ENCODE data around the gene EIF4A2. TPM values are rescaled to one million over a fixed set of nuclear protein-coding genes. Genes with fewer than 3 reads are reported as not detected.
"Not testable (repeated sequence)": the region's sequence is repeated elsewhere in the genome, so short reads cannot be mapped to it uniquely, and the experiment has no call there.

EIF4A2 gene
- total RNA-seq, 1 donor from 2014 or later, result 352 TPM

DNA sequence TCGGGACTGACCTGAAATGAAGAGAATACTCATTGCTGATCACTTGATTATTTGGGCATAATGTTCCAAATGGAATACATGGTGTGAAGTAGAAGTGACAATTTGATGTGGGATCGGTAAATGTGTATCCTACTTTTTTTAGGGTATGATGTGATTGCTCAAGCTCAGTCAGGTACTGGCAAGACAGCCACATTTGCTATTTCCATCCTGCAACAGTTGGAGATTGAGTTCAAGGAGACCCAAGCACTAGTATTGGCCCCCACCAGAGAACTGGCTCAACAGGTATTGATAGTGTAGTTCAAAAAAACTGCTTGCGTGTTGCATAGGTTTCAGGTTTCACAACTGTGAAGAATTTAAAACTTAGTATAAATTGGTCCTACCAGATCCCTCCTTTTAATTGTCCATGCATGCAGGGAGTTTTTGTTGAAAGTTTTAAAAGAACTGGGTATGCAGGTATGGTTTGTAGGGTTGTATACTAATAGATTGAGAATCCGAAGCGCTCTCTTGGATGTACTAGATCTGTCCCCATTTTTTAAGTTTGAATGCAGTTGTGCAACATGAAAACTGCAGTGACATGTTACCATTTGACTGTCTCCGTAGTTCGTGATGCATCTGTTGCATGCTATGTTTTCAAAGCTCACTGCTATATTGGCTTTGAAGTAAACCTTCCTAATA lies 1.6 kb downstream of the EIF4A2 start:
- intact Hi-C loops (cut with micrococcal nuclease), result loop anchor here (2.0 kb wide), 1 partner anchor 42 kb away; no protein-coding TSS in a partner anchor

DNA sequence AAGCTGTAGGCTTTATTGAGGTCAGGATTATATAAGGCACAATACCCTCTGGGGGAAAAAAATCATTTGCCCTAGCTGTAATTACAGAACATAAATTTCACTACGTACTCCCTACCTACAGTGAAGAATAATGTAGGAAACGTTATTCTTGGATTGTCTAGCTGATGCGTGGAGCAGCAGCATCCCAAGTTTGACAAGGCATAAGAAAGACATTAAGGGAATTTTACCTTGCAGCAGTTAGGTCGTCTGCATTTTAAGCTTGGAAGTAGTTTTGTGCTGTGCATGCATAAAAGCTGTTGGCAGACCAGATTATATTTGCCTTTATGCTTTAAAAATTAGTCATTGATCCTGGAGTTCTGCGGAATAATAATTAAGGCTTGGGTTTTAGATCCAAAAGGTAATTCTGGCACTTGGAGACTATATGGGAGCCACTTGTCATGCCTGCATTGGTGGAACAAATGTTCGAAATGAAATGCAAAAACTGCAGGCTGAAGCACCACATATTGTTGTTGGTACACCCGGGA lies 2.2 kb downstream of the EIF4A2 start:
- intact Hi-C loops (cut with micrococcal nuclease), result loop anchor here (2.0 kb wide), 1 partner anchor 41 kb away; no protein-coding TSS in a partner anchor

GRCh38 chr3:186786922-186787321 lies 3.5 kb downstream of the EIF4A2 start:
- intact Hi-C loops (cut with micrococcal nuclease), result no loop called here

DNA sequence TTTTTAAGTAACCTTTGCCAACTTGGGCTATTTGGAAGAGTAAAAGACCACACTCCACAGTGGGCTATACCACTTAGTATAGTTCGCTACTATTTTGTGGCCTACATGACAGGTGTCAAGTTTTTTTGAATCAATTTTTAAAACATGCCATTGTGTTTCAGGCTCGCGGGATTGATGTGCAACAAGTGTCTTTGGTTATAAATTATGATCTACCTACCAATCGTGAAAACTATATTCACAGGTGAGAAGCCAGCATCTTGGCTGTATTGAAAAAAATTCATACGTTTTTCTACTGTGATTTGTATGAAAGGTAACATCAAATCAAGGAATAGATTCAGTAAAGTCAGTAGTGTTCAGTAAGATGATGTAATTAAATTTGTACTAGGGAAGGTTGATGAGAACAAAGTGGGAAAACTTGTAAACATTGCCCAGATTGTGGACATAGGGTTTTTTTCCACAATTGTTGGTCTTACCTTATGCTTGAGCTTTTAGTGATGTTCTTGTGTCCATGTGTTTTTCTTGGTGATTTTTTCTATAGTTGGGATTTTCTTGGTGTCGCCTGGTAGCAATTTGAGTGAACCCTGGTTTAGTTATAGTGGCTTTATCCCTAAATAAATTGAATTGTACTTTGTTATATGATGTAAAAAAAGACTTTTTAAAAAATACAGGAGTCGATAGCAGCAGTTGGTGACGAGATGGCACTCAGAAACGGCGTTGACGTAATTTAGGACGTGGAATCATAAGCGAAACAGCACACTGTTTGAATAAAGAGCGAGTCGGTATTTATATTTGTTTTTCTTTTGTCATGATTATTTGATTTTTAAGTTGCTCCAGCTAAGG lies 4.5 kb downstream of the EIF4A2 start:
- intact Hi-C loops (cut with micrococcal nuclease), result no loop called here

GRCh38 chr3:186788482-186789370 lies 5.3 kb downstream of the EIF4A2 start:
- intact Hi-C loops (cut with micrococcal nuclease), result no loop called here

- intact Hi-C loops (cut with micrococcal nuclease), result no loop called here
Measured at GRCh38 chr3:186789554-186790260, 6.3 kb downstream of the EIF4A2 start.

DNA sequence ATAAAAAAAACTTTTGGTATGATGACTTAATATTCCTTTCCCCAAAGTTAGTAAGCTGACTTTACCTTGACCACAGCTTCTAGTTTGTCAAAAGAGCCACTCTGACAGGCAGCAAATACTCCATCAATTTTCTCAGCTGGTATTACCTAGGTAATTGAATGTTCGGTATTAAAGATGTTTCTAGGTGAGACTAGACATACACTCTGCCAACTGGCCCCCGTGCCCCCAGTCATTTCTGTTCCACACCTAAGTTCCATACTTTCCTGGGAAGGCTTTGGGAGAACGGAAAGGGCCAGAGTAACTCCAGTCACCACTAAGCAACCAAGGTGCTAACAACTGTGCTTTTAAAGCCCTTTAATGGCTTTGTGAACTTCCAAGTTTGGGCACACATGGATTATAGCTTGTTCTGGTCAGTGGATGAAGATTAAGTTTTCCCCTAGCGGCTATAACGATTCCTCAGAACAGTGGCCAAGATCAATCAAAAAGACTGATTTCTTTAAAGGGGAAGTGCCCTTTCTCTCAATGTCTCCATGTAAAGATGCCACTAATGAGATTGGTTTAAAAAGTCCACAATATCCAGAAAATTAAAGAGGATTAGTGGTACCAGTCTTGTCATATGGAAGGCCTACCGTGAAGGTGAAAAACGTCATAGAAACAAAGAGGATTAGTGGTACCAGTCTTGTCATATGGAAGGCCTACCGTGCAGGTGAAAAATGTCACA lies 7.0 kb downstream of the EIF4A2 start:
- intact Hi-C loops (cut with micrococcal nuclease), result no loop called here

DNA sequence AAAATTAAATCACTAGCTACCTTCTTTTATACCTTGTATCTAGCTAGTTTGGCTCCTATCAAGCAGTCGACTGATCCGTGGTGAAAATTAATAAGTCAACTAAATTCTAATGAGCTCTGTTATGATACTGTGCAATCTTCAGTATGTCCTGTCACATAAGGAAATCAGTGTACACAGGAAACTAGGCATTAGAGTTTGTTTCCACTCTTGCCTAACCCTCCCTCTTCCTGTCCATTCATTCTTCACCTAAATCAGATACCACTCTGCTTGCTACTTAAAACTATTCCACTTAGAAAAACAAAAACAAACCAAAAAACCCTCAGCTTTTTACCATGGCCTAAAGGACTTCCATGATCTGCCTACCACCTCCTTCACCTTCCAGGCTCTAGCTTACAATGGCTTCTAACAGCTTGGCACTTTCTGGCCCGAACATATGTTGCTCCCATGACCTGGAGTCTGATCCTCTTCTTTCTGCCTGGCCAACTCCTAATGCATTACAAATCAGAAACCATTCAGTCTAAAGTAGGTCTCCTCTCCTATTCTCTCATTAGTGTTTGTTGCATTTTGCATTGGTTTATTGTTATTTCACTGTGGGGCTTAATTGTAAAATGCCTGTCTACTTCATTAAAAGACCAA lies 15.0 kb downstream of the EIF4A2 start:
- intact Hi-C loops (cut with micrococcal nuclease), result no loop called here

GRCh38 chr3:186800285-186800684 lies 16.9 kb downstream of the EIF4A2 start:
- intact Hi-C loops (cut with micrococcal nuclease), result no loop called here

- intact Hi-C loops (cut with micrococcal nuclease), result no loop called here
Measured at GRCh38 chr3:186802701-186803100, 19.3 kb downstream of the EIF4A2 start.

DNA sequence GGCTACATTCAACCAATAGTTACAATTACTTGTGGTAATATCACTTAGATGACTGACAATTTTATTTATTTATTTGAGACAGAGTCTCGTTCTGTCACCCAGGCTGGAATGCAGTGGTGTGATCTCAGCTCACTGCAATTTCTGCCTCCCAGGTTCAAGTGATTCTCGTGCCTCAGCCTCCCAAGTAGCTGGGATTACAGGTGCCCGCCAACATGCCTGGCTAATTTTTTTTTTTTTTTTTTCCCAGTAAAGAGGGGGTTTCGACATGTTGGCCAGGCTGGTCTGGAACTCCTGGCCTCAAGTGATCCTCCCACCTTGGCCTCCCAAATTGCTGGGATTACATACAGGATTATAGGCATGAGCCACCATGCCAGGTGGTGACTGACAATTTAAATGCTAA lies 20.1 kb downstream of the EIF4A2 start:
- intact Hi-C loops (cut with micrococcal nuclease), result not testable (repeated sequence)

GRCh38 chr3:186806089-186807055 lies 23.0 kb downstream of the EIF4A2 start, which contains the start of gene RFC4:
Gene RFC4, minus strand, starts transcription at chr3:186806482. Its CDS starts 1,769 bp downstream, at chr3:186804713.
- intact Hi-C loops (cut with micrococcal nuclease), result loop anchor here (1.0 to 5.0 kb wide), 5 partner anchors 21 to 869 kb away; partner anchors contain the start of genes DNAJB11, EIF4A2 and TRA2B

DNA sequence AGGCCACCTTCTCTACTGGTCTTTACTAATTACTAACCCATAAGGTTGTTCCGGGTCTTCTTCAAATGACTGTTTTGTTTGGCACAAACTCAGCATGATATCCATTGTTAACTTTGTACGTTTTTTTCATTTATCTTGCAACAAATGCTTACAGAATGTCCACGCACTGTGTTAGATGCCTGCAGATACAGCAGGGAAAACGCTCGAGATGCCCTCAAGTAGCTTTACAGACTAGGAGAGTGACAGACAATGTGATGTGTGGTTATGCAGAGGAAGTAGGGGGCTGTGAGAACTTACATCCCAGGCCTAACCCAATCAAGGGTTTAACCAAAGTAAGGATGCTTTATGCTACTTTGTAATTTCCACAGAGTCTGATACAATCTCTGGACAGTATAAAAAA lies 23.9 kb downstream of the EIF4A2 start:
- intact Hi-C loops (cut with micrococcal nuclease), result loop anchor here (5.0 kb wide), 2 partner anchors 190 to 870 kb away; partner anchors contain the start of gene TRA2B

DNA sequence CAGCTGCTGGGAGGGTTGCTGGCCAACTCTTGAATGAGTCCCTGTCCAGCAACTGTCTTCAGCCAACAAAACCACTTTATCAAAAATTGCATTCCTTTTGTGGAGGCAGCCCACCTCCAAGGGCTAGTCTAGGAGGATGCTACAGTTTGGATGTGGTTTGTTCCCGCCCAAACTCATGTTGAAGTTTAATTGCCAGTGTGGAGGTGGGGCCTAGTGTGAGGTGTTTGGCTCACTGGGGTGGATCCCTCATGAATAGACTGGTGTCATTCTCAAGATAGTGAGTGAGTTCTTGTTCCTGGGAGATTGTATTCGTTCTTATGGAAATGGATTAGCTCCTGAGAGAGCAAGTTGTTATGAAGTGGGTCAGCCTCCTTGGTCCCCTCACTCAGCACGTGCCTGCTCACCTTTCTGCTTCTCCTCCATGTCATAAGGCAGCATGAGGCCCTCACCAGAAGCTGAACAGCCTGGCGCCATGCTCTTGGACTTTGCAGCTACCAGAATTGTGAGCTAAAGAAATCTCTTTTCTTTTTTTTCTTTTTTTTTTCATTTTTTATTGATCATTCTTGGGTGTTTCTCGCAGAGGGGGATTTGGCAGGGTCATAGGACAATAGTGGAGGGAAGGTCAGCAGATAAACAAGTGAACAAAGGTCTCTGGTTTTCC lies 27.1 kb downstream of the EIF4A2 start:
- intact Hi-C loops (cut with micrococcal nuclease), result no loop called here

- intact Hi-C loops (cut with micrococcal nuclease), result not testable (repeated sequence)
Measured at GRCh38 chr3:186811313-186811712, 27.9 kb downstream of the EIF4A2 start.

DNA sequence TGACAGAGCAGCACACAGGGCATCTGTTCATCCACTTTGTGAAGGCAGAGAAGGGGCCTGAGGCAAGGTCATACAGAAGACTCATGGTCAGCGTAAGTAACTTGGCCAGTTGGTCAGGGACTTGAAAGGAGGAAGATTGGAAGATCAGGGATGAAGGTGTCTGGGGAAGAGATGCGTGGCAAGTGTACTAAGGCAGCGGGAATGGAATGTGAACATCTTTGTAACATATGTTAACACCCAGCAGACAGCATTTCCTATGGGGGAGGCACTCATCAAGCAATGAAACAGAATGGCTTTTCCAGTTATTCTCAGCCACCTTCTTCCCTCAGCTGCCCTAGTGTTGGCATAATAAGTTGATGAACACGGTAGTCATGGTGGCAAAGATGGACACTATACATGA lies 30.7 kb downstream of the EIF4A2 start:
- intact Hi-C loops (cut with micrococcal nuclease), result no loop called here

DNA sequence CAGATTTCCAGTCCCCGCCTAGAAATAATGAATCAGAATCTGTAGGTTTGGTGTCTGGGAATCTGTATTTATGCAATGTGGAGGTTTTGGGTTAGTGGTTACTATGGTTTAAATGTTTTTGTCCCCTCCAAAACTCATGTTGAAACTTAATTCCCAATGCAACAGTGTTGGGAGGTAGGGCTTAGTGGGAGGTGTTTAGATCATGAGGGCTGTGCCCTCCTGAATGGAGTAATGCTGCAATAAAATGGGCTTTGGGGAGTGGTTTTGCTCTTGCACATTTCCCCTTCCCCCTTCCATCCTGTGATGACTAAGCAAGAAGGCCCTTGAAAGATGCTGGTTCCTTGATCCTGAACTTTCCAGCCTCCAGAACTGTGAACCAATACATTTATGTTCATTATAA lies 32.1 kb downstream of the EIF4A2 start:
- intact Hi-C loops (cut with micrococcal nuclease), result no loop called here

DNA sequence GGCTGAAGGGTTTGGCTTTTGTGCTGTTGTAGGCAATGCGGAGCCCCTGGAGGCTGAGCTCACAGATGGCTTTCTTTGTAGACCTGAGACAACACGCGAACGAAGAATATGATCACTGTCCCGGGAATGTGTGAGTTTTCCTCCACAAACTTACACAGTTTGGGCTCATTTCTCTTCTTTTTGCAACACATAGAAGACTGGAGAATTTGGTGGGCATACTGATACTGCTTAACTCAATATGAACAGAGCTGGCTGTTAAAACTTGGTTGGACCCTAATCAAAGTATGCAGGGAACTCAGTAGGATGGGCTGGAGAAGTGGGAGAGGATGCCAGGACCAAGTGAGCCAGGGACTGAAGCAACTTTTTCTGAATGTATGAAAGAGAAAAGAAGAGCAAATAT lies 35.1 kb downstream of the EIF4A2 start:
- intact Hi-C loops (cut with micrococcal nuclease), result no loop called here

All from T-helper 2 cell treated with Interferon-gamma antibody and Interleukin-4, amounts not matched to agents 100 ng/mL and 5 ng/mL, for 36 hours (primary cell).